NT2/D1 (cell line): ENCODE measurements around the gene CASP9.

Experiments used
- YY1 ChIP-seq: IDR thresholded peaks from 2 replicates; pipeline ENCODE4 v1.6.1; 2011; ENCODE audit not compliant: insufficient read length, insufficient read depth
- ZNF274 ChIP-seq: IDR thresholded peaks from 2 replicates; pipeline ENCODE4 v1.6.1; 2011; ENCODE audit warnings: mild to moderate bottlenecking, low read depth, low read length

DNA sequence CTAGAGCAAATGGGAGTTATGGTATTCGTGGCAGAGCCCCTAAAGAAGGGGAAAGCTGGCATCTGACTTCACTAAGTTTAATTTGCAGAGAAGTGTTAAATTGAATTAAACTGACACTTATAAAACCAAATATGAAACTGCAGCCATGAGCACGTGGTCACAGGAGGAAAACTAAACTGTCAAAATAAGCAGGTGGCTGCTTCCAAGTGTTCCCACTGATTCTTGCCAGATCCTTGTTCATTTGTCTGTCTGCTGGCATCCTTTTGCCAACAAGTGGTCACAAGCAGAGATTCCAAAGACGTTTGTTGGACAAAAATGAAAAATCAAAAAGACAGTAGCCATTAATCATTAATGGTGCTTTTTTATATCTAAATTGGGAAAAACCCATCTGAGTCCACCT, 54.7 kb downstream of the CASP9 start:
- TF ChIP-seq YY1 (no peak), ZNF274 (no peak)
